HG02610 (cell line): ENCODE data around the gene OR5H1.
"Not testable (repeated sequence)": the region's sequence is repeated elsewhere in the genome, so short reads cannot be mapped to it uniquely, and the experiment has no call there.

Source experiments
- ATAC-seq: cut with Tn5 transposase; IDR thresholded peaks from one replicate; pipeline ENCODE4 v1.9.1; 2021; ENCODE audit warnings: mild to moderate bottlenecking, moderate library complexity; ENCODE audit not compliant: unreplicated experiment

Gene OR5H1

DNA sequence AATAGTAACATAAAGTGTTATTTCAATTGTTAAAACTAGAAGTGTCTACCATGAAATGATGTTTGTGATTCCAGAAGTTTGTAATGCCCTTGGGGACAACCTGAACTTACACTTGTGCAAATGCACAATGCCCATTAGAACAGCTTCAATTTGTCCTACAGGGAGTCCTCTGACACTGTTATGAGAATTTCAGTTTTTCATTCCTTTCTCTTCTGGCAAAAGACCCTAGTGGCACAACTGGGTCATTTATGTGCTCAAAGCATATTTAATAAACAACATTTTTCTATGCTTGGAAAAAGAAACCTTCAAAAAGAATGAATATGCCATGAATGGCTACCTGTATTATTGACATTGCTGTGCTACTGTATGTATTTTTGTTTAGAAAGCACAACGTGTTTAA lies at the start of gene OR5H1:
TSS of gene OR5H1 (plus strand) at position 301 of the 400 bp plus-strand sequence. CDS start 1,977 bp downstream, outside the sequence.
- ATAC-seq, result no peak

DNA sequence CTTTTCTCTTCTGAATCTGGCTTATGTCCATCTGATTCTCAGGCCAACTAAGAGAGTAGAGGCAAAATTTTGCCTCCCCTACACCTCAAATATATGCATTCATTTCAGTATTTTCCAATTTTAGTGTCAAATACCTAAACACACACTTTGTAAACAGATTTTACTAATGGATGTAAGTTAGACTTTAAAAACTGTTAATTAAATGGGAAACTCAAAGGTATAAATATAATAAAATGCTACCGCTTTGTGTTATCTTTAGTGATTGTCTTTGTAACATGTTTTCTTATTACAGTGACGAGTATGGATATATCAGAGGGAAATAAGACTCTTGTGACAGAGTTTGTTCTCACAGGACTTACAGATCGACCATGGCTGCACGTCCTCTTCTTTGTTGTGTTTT lies 43.6 kb upstream of the OR5H1 start, which contains the start of gene OR5AC2:
TSS of gene OR5AC2 (plus strand) at position 301 of the 400 bp plus-strand sequence. CDS start at position 301, 0 bp downstream.
- ATAC-seq, result no peak

DNA sequence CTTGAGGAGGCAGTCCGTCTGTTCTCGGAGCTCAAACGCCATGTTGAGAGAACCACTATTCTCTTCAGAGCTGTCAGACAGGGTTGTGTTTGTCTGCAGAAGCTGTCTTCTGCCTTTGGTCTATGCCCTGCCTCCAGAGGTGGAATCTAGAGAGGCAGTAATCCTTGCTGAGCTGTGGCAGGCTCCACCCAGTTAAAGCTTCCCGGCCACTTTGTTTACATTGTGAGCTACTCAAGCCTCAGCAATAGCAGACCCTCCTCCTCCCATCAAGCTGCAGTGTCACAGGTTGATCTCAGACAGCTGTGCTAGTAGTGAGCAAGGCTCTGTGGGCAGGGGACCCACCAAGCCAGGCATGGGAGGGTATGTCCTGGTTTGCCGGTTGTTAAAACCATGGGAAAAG lies 34.6 kb upstream of the OR5H1 start:
- ATAC-seq, result no peak

GRCh38 chr3:98099848-98100247 lies 30.7 kb upstream of the OR5H1 start:
- no peak for ATAC-seq

DNA sequence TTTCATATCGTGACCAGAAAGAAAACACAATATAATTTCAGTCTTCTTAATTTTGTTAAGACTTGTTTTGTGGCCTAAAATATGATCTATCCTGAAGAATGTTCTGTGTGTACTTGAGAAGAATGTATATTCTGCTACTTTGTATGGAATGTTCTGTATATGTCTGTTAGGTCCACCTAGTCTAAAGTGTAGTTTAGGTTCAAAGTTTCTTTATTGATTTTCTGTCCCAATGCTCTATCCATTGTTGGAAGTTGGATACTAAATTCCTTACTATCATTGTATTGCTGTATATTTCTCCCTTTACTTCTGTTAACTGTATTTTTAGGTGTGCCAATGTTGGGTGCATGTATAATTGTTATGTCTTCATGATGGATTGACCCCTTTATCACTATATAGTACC lies 22.4 kb upstream of the OR5H1 start:
- ATAC-seq, result no peak

DNA sequence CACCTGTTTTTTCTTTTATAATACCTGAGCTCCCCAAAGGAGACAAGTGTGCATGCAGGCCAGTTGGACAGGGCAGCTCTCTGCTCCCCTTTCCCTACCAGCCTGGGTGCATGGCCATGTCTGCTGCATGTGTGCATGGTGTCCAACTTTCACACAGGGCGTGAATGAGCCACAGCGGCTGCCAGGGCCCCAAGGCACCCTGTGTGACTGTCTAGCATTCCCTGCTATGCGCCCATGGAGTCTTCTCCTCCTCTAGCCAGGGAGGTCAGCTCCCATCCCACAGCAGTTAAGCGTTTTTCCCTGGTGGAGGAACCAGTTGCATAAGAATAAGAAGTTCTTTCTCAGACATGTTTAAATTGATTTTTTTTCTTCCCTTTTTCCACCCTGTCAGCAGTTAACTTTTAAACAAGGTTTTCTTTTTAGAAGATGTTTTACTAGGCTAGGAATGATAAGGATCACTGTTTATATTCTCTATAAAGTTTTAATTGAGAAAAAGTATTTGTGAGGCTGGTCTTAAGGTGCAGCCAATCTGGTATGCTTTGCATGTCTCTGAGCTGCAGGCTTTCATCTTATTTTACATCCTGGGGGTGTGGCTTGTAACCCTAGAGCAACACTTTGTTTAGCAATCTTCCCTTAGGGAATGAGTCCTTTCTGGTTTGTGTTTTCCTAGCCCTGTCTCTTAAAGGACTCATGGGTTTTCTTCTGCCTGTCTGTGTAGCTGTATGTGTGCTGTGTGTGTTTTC lies 20.5 kb upstream of the OR5H1 start:
- ATAC-seq, result no peak

DNA sequence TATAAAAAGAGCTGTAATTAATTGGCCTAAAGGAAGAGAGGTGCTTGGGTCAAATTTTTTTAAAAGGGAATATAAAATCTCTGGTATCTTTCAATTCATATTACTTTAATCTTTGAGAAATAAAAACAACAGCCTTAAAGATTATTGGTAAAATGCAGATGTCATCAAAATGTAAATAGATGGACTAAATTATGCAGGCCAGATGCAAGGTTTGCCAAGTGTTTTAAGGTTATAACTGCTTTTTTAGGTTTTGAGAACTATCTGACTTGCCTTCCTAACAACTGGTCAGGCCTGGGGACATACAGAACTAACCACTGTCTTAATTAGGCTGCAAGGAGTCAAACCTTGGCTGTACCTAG lies 20.0 kb upstream of the OR5H1 start:
- ATAC-seq, result no peak

- no peak for ATAC-seq
These were observed 16.3 kb upstream of the OR5H1 start for GRCh38 chr3:98114264-98114663.

DNA sequence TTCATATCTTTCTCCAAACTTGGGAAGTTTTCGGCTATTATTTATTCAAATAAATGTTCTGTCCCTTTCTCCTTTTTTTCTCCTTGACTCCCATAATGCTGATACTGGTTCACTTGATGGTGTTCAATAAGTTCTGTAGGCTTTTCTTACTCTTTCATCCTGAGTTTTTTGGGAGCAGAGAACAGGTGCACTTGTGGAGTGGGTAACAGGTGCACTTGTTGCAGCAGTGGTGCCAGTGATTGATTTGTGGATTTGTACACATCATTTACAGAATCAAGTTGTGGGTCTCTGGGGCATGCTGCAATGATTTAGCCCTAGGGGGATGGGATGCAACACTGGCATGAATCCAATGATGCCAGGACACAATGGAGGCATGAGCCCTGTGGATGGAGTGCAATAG lies 14.8 kb upstream of the OR5H1 start:
- no peak for ATAC-seq

GRCh38 chr3:98136631-98137030 lies 6.1 kb downstream of the OR5H1 start:
- no peak for ATAC-seq

GRCh38 chr3:98137826-98138557 lies 7.5 kb downstream of the OR5H1 start:
- not testable (repeated sequence) for ATAC-seq

DNA sequence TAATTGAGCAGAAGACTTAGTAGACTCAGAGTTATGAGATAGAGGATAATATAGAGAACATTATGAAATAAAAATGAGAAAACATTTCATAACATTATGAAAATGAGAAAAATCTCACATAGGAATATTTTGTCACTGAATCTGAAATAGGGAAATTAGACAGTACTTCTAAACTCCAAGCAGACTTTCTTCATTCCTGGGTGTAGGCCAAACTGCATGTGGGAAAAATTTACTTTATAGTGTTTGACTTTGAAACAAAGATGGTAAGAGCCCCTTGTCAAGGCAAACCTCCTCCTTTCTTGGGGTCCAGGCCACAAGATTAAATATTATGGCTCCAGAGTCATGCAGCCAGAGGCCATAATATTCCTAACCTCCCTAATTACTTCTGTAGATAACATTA lies 10.0 kb downstream of the OR5H1 start:
- no peak for ATAC-seq

DNA sequence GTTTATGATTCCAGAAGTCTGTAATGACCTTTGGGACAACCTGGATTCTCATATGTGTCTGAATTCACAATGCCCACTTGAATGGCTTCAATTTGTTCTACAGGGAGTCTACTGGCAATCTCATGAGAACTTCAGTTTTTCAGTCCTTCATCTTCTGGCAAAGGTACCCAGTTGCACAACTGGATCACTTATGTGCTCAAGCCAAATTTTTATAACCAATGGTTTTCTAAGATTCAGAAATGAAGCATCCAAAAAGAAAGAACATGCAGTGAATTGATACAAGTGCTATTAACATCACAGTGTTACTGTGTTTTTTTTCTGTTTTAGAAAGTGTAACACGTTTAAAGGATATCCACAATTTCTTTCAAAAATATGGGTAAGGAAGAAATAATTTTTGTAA lies 16.7 kb downstream of the OR5H1 start, which contains the start of gene OR5H14:
TSS of gene OR5H14 (plus strand) at position 301 of the 400 bp plus-strand sequence. CDS start 1,907 bp downstream, outside the sequence.
- ATAC-seq, result no peak

DNA sequence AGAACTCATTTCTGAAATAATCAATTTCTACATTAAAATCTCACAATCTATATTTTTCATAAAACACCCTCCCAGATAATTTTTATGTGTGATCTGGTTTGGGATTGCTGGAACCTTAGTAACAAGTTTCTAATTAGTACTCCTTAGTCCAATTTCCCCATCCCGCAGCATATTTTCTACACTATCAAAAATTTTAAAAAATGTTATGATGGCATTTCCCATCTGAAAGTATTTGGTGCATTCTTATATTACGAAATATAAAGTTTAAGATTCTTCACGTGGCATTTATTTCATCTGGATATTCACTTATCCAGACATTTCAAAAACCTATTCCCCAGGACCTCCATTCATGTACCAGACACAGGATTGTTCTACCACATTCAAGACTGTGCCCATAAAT lies 18.2 kb downstream of the OR5H1 start:
- no peak for ATAC-seq

DNA sequence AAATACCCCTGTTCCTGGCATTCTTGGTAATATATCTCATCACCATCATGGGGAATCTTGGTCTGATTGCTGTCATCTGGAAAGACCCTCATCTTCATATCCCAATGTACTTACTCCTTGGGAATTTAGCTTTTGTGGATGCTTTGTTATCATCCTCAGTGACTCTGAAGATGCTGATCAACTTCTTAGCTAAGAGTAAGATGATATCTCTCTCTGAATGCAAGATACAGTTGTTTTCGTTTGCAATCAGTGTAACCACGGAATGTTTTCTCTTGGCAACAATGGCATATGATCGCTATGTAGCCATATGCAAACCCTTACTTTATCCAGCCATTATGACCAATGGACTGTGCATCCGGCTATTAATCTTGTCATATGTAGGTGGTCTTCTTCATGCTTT lies 18.9 kb downstream of the OR5H1 start:
- ATAC-seq, result not testable (repeated sequence)

GRCh38 chr3:98151241-98151640 lies 20.7 kb downstream of the OR5H1 start:
- ATAC-seq, result no peak

- no peak for ATAC-seq
These were observed 35.9 kb downstream of the OR5H1 start, which contains the start of gene OR5H15 for GRCh38 chr3:98166396-98166795. Gene OR5H15, plus strand, starts transcription at chr3:98166696. Its CDS starts 2,004 bp downstream, at chr3:98168700.

GRCh38 chr3:98171071-98171470 lies 40.5 kb downstream of the OR5H1 start:
- no peak for ATAC-seq

DNA sequence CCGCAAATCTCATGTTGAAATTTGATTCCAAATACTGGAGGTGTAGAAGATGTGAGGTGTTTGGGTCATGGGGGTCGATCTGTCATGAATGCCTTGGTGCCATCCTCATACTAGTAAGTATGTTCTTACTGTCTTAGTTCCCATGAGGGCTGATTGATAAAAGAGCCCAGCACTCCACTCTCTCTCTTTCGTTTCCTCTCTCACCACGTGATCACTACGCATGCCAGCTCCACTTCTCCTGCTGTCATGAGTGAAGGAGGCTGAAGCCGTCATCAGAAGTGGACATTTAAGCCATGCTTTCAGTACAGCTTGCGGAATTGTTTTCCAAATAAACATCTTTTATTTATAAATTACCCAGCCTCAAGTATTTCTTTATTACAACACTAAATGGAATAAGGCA lies 42.1 kb downstream of the OR5H1 start:
- ATAC-seq, result no peak

- no peak for ATAC-seq
These were observed 49.9 kb downstream of the OR5H1 start for GRCh38 chr3:98180319-98180890.

DNA sequence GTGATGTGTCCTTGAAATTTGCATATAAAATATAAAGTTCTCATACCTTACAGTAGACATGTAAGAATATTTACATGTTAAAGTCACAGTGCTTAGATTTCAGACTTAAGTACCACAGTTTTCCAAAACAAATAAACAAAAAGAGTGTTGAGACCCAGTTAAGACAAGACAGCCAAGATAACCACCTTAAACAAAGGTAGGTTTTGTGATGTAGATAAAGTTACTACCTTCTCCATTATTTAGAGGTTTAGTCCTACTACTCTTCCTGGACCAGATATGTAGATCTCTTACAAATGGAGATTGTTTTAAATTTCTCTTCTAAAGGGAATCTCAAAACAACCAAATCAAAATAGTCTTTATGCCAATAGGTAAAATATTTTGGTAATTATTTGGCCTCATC lies 51.7 kb downstream of the OR5H1 start:
- ATAC-seq, result no peak

DNA sequence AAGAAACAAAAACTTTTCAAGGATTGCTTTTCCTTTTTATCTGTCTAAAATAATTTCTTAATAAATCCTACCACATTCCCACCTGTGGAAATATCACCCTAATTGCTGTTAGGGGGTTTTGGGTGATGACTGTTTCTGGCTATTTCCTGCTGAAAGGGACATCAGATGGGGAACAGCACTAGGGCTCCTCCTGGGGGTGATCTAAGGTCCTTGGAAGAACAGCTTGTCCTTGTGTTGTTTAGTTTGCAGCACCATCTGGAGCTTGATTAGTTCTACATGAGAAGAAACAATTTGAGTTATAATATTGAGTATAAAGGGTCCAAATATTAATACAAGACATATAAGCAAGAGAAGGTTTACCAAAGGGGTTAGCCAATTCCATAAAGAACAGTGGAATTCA lies 54.7 kb downstream of the OR5H1 start:
- ATAC-seq, result no peak
